B cell (primary cell): Measurements from ENCODE around the gene MMUT. TPM values are rescaled to one million over a fixed set of nuclear protein-coding genes. Genes with fewer than 3 reads are reported as not detected.
A peak's percentile ranks its signal among the peaks of the same experiment; 100 is the strongest.

ENCODE experiments used
- ATAC-seq: fragments of 200-7000 bp; cut with Tn5 transposase; one replicate; pipeline ENCODE4 v1.10.0; 2021; ENCODE audit warnings: low read depth, mild to moderate bottlenecking, moderate number of reproducible peaks, moderate library complexity
- CTCF ChIA-PET: fragments of 350-600 bp; sonication (Branson Sonifier 250); formaldehyde crosslinking; loops from one replicate; lab custom pipeline; 2021; ENCODE audit warnings: antibody characterized with exemption, inconsistent platforms; lab: Charles Lee
- POLR2A ChIA-PET: fragments of 350-600 bp; sonication (Branson Sonifier 250); formaldehyde crosslinking; loops from one replicate; lab custom pipeline; 2021; ENCODE audit warnings: antibody characterized with exemption; lab: Charles Lee
- DNase-seq: peaks from one replicate; pipeline ENCODE4 v3.0.0; 2013
- H2AFZ ChIP-seq: 2 replicates; pipeline ENCODE4 v1.6.1; 2012; ENCODE audit warnings: mild to moderate bottlenecking, low read depth, low read length; ENCODE audit not compliant: insufficient read depth, poor library complexity, severe bottlenecking
- H3K27ac ChIP-seq, 2 donors: 1 replicate in 1 of 2; 2 replicates in 1 of 2; pipeline ENCODE4 v1.5.1; 2012 to 2013; ENCODE audit warnings: low read length in 2 of 2, mild to moderate bottlenecking in 2 of 2, moderate library complexity in 1 of 2
- H3K27me3 ChIP-seq, 4 experiments: fragments of 200-600 bp in 1 of 4; sonication (generic) in 1 of 4; replicated peaks in 1 of 4; 1 replicate in 2 of 4; 2 replicates in 2 of 4; pipeline versions ENCODE4 v1.6.1 to v1.7.0; 2013 to 2016; ENCODE audit warnings: low read length in 3 of 4, mild to moderate bottlenecking in 2 of 4, mixed read lengths in 1 of 4, moderate library complexity in 1 of 4; ENCODE audit not compliant: insufficient read depth in 4 of 4, control insufficient read depth in 3 of 4; ENCODE audit errors: control extremely low read depth in 1 of 4
- H3K36me3 ChIP-seq, 2 experiments: replicated peaks in 1 of 2; 1 replicate in 1 of 2; 2 replicates in 1 of 2; pipeline versions ENCODE4 v1.6.1 to v1.7.1; 2013; ENCODE audit warnings: low read length in 1 of 2; ENCODE audit not compliant: insufficient read depth in 2 of 2, control insufficient read depth in 1 of 2; ENCODE audit errors: control extremely low read depth in 1 of 2, extremely low read depth in 1 of 2
- H3K4me1 ChIP-seq, 2 donors: fragments of 200-600 bp in 1 of 2; sonication (generic) in 1 of 2; 1 replicate in 1 of 2; 2 replicates in 1 of 2; pipeline versions ENCODE4 v1.5.1 to v1.6.1; 2013 to 2017; ENCODE audit warnings: low read length in 2 of 2; ENCODE audit not compliant: control insufficient read depth in 2 of 2, insufficient read depth in 2 of 2
- H3K4me2 ChIP-seq: replicated peaks from 2 replicates; pipeline ENCODE3; 2012; ENCODE audit warnings: mild to moderate bottlenecking, low read depth, low read length; ENCODE audit not compliant: poor library complexity, severe bottlenecking
- H3K4me3 ChIP-seq, 5 experiments: fragments of 200-600 bp in 1 of 5; sonication (generic) in 1 of 5; 1 replicate in 3 of 5; 2 replicates in 2 of 5; pipeline versions ENCODE4 v1.5.1 to v1.7.0; 2011 to 2016; ENCODE audit warnings: low read length in 4 of 5, mild to moderate bottlenecking in 4 of 5, low read depth in 2 of 5, control low read depth in 1 of 5, moderate library complexity in 1 of 5; ENCODE audit not compliant: insufficient read depth in 1 of 5; ENCODE audit errors: control extremely low read depth in 1 of 5, extremely low read depth in 1 of 5
- H3K79me2 ChIP-seq: fragments of 200-600 bp; sonication (generic); one replicate; pipeline ENCODE4 v1.6.0; 2016; ENCODE audit warnings: low read length; ENCODE audit not compliant: control insufficient read depth, insufficient read depth
- H3K9ac ChIP-seq: fragments of 200-600 bp; sonication (generic); 2 replicates; pipeline ENCODE4 v1.6.1; 2017; ENCODE audit warnings: mild to moderate bottlenecking, low read length, moderate library complexity
- H3K9me3 ChIP-seq, 3 donors: one replicate each; pipeline versions ENCODE4 v1.6.1 to v1.7.1; 2013; ENCODE audit warnings: low read length in 2 of 3; ENCODE audit not compliant: control insufficient read depth in 2 of 3, insufficient read depth in 1 of 3; ENCODE audit errors: control extremely low read depth in 1 of 3
- H4K20me1 ChIP-seq: 2 replicates; pipeline ENCODE4 v1.6.0; 2012; ENCODE audit warnings: mild to moderate bottlenecking, low read length; ENCODE audit not compliant: insufficient read depth, control insufficient read depth, poor library complexity, severe bottlenecking
- H3K27ac Mint-ChIP-seq: one replicate; pipeline ENCODE4 v1.8.0; 2021; ENCODE audit warnings: mixed read lengths
- H3K27me3 Mint-ChIP-seq: one replicate; pipeline ENCODE4 v1.8.0; 2021; ENCODE audit warnings: mixed read lengths
- H3K4me1 Mint-ChIP-seq: one replicate; pipeline ENCODE4 v1.8.0; 2021; ENCODE audit warnings: mixed read lengths
- H3K4me3 Mint-ChIP-seq: one replicate; pipeline ENCODE4 v1.8.0; 2021; ENCODE audit warnings: mixed read lengths
- H3K9me3 Mint-ChIP-seq: one replicate; pipeline ENCODE4 v1.8.0; 2022; ENCODE audit warnings: mixed read lengths; ENCODE audit not compliant: insufficient read depth
- CTCF ChIP-seq: fragments of 200-600 bp; IDR thresholded peaks from one replicate; pipeline ENCODE4 v1.8.0; 2022; ENCODE audit warnings: antibody characterized with exemption, mild to moderate bottlenecking
- EZH2 ChIP-seq: IDR thresholded peaks from 2 replicates; pipeline ENCODE4 v1.6.1; 2012; ENCODE audit warnings: borderline replicate concordance, low read depth, mild to moderate bottlenecking, moderate library complexity, low read length; ENCODE audit not compliant: insufficient read depth, poor library complexity, severe bottlenecking
- WGBS: methylation state at CpG from one replicate; pipeline ENCODE4 v1.1.5; 2013; ENCODE audit warnings: missing lambda C conversion rate; ENCODE audit not compliant: insufficient coverage; 5-methylcytosine and 5-hydroxymethylcytosine counted together
- intact Hi-C: fragments of 100-400 bp; cut with micrococcal nuclease; formaldehyde crosslinking; loops from one replicate; pipeline ENCODE4 v1.10.0; 2022
- polyA plus RNA-seq: library from polyadenylated mRNA; depleted of rRNA; stranded (reverse); fragments of >200 nt; gene quantifications from 2 replicates; pipeline ENCODE4 v1.2.3, GENCODE V29; 2012
- total RNA-seq, 2 donors: library from RNA; stranded (reverse); fragments of 120-200 nt in 1 of 2; gene quantifications; 1 replicate in 1 of 2; 2 replicates in 1 of 2; pipeline versions ENCODE4 v1.2.3 to v1.2.4, GENCODE V29; 2013 to 2022

The MMUT gene
- total and polyA plus RNA-seq, 2 donors (not counting 1 experiment from before 2014, with no cell fraction given) = 3.9 to 10.6 TPM

GRCh38 chr6:49468042-49468441 lies 5.0 kb upstream of the MMUT start:
- no peak overlapping the region for H3K9ac ChIP-seq
- H2AFZ ChIP-seq = no peak overlapping the region
- intact Hi-C loops = no loop called here
- Mint-ChIP-seq H3K4me3 (no peak overlapping the region), H3K9me3 (no peaks in the 10 kb centered on the region), H3K4me1 (peaks cover 38% of the 10 kb centered on the region), H3K27me3 (no peaks in the 10 kb centered on the region), H3K27ac (no peak overlapping the region)
- no peak for TF ChIP-seq EZH2
- no peak for TF ChIP-seq CTCF
- no peaks in the 10 kb centered on the region for H3K27me3 ChIP-seq
- ChIA-PET CTCF (interaction anchor here (1.0 to 1.8 kb wide), 2 partner anchors 10 to 14 kb away, joined by 4 to 5 read pairs; no protein-coding TSS in a partner anchor), POLR2A (no interaction called here)
- no peaks in the 10 kb centered on the region for H3K9me3 ChIP-seq
- H3K36me3 ChIP-seq = peaks cover under 1 to 10% of the 10 kb centered on the region in 2 experiments
- H4K20me1 ChIP-seq = no peaks in the 10 kb centered on the region
- ATAC-seq (no peak), DNase-seq (no peak)
- no peak overlapping the region for H3K4me2 ChIP-seq
- no peak overlapping the region for H3K4me3 ChIP-seq
- no peak overlapping the region for H3K27ac ChIP-seq
- 97% methylated on average over 8 of the region's 9 CpGs for WGBS
- peaks cover 40% of the 10 kb centered on the region for H3K79me2 ChIP-seq
- H3K4me1 ChIP-seq = peaks cover 27% of the 10 kb centered on the region in 2 donors

- ChIA-PET CTCF (interaction anchor here (1.2 kb wide), 1 partner anchor 11 kb away, joined by 3 read pairs; no protein-coding TSS in a partner anchor), POLR2A (no interaction called here)
- Histone ChIP-seq H3K79me2 (peaks cover 67% of the 10 kb centered on the region), H3K36me3 (no peaks in the 10 kb centered on the region), H3K27ac (peak overlapping the region in 1 of 2 donors; percentile 67), H4K20me1 (no peaks in the 10 kb centered on the region), H3K4me2 (no peak overlapping the region), H3K4me1 (peaks cover 38 to 39% of the 10 kb centered on the region in 2 donors), H2AFZ (no peak overlapping the region), H3K9ac (no peak overlapping the region), H3K4me3 (no peak overlapping the region), H3K9me3 (no peaks in the 10 kb centered on the region), H3K27me3 (no peaks in the 10 kb centered on the region)
- no peak for DNase-seq
- WGBS = 86% methylated on average over 1 of the region's 2 CpGs
- Mint-ChIP-seq H3K4me3 (peak overlapping the region; percentile 15), H3K4me1 (peaks cover 54% of the 10 kb centered on the region), H3K27ac (no peak overlapping the region), H3K27me3 (no peaks in the 10 kb centered on the region), H3K9me3 (no peaks in the 10 kb centered on the region)
- TF ChIP-seq CTCF (no peak), EZH2 (no peak)
- intact Hi-C loops = no loop called here
- ATAC-seq = no peak
Measured at GRCh38 chr6:49464691-49465090, 1.6 kb upstream of the MMUT start.
